SJSA1 (cell line): ENCODE results near the gene ABLIM2. TPM values are rescaled to one million over a fixed set of nuclear protein-coding genes. Genes with fewer than 3 reads are reported as not detected.
A peak's percentile ranks its signal among the peaks of the same experiment; 100 is the strongest.
"Not testable (repeated sequence)": the region's sequence is repeated elsewhere in the genome, so short reads cannot be mapped to it uniquely, and the experiment has no call there.

Source experiments
- DNase-seq, 2 experiments: peaks; one replicate each; pipeline ENCODE4 v3.0.0-alpha.2; 2015 to 2020; ENCODE audit warnings: low spot score in 2 of 2, low read depth in 1 of 2
- H3K27ac ChIP-seq: fragments of 250-450 bp; sonication (Bioruptor Pico); 2 replicates; pipeline ENCODE4 v1.5.1; 2020; ENCODE audit warnings: mild to moderate bottlenecking, moderate library complexity
- H3K27me3 ChIP-seq: fragments of 250-450 bp; sonication (Bioruptor Pico); replicated peaks from 2 replicates; pipeline ENCODE4 v1.5.1; 2020; ENCODE audit warnings: mild to moderate bottlenecking, moderate library complexity
- H3K36me3 ChIP-seq: fragments of 250-450 bp; sonication (Bioruptor Pico); 2 replicates; pipeline ENCODE4 v1.5.1; 2020; ENCODE audit warnings: mild to moderate bottlenecking
- H3K4me1 ChIP-seq: fragments of 250-450 bp; sonication (Bioruptor Pico); replicated peaks from 2 replicates; pipeline ENCODE4 v1.6.1; 2021; ENCODE audit warnings: mild to moderate bottlenecking
- H3K4me3 ChIP-seq: fragments of 250-450 bp; sonication (Bioruptor Pico); 2 replicates; pipeline ENCODE4 v1.5.1; 2020; ENCODE audit warnings: mild to moderate bottlenecking
- H3K9me3 ChIP-seq: fragments of 250-450 bp; sonication (Bioruptor Pico); replicated peaks from 2 replicates; pipeline ENCODE4 v1.5.1; 2020; ENCODE audit warnings: mild to moderate bottlenecking
- total RNA-seq: library from RNA; depleted of rRNA; stranded (reverse); fragments of >200 nt; shearing (Covaris generic); gene quantifications from 2 replicates; pipeline ENCODE4 v1.2.3, GENCODE V29; 2014; rRNA removed

Gene ABLIM2
- total RNA-seq, 1 experiment from 2014 or later = 0.13 TPM

DNA sequence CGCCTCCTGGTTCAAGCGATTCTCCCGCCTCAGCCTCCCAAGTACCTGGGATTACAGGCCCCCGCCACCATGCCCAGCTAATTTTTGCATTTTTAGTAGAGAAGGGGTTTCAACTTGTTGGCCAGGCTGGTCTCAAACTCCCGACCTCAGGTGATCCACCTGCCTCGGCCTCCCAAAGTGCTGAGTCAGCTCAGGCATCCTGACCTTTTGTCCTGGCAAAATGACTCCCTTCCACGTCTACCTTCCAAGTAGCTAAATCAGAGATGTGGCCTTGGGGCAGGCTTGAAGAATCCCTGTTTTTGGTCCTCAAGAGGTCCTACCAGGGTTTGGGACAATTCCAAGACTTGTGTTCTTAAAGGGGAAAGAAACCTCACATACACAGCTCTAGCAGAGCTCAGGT lies 231.8 kb downstream of the ABLIM2 start:
- H3K36me3 ChIP-seq = peaks cover 5% of the 10 kb centered on the region; the same call in 1 of the 2 replicates
- peaks cover 37% of the 10 kb centered on the region for H3K4me1 ChIP-seq
- no peak overlapping the region for H3K4me3 ChIP-seq
- DNase-seq = no peak
- H3K27me3 ChIP-seq = no peaks in the 10 kb centered on the region
- no peaks in the 10 kb centered on the region for H3K9me3 ChIP-seq
- H3K27ac ChIP-seq = no peak overlapping the region

GRCh38 chr4:7924570-7924969 lies 234.0 kb downstream of the ABLIM2 start:
- peak in 1 of 2 experiments; percentile 82 for DNase-seq
- Histone ChIP-seq H3K4me1 (peaks cover 40% of the 10 kb centered on the region), H3K4me3 (no peak overlapping the region), H3K27me3 (no peaks in the 10 kb centered on the region), H3K9me3 (no peaks in the 10 kb centered on the region), H3K36me3 (peaks cover 5% of the 10 kb centered on the region; the same call in 1 of the 2 replicates), H3K27ac (peak overlapping the region; percentile 38)

DNA sequence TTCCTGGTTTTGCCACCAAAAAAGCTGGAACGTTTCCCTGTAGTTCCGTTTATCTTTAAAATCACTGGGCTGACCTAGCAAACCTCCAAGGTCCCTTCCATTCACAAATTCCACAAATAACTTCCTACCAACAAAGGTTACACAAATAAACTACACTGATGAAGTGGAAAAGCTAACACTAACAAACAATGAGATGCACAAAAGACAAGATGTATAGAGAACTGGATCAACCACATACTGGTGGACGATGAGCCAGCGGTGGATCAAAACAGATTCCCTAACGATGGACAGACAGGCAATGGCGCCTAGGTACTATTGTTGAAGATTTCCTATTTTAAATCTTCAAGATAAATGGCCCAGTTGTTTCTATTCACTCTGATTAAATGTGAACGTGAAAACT lies 234.4 kb downstream of the ABLIM2 start:
- H3K9me3 ChIP-seq = no peaks in the 10 kb centered on the region
- H3K36me3 ChIP-seq = peaks cover 5% of the 10 kb centered on the region; the same call in 1 of the 2 replicates
- peak overlapping the region; percentile 38 for H3K27ac ChIP-seq
- DNase-seq = peak; percentile 82 to 95
- no peak overlapping the region for H3K4me3 ChIP-seq
- H3K4me1 ChIP-seq = peaks cover 40% of the 10 kb centered on the region
- H3K27me3 ChIP-seq = no peaks in the 10 kb centered on the region

DNA sequence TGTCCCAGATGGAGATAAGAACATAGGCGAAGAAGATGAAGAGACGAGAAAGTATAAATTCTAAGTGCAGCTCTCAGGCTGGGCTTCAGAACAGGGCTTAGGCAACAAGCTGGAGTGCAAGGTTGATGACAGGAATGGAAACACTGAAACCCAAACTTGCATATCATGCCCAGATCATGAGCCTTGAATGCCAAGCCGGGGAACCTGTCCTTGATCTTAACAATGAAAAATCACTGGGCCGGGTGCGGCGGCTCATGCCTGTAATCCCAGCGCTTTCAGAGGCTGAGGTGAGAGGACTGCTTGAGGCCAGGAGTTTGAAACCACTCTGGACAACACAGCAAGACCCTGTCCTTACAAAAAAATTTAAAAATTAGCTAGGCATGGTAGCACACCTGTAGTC lies 236.1 kb downstream of the ABLIM2 start:
- Histone ChIP-seq H3K9me3 (no peaks in the 10 kb centered on the region), H3K36me3 (peaks cover 5% of the 10 kb centered on the region; the same call in 1 of the 2 replicates), H3K4me3 (no peak overlapping the region), H3K4me1 (peaks cover 40% of the 10 kb centered on the region), H3K27ac (no peak overlapping the region), H3K27me3 (no peaks in the 10 kb centered on the region)
- no peak for DNase-seq

DNA sequence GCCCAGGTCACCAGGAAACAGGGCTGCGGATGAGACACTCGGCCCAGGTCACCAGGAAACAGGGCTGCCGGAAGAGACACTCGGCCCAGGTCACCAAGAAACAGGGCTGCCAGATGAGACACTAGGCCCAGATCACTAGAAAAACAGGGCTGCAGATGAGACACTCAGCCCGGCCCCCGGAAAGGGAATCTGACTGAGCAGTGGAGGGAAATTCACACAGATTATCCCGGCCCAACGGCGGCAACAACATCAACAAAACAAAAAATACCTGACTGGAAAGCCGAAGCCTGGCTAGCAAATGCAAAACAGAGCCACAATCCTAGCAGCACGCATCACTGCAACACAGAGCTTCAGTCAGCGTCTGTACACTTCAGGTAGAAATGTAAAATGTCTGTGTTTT lies 239.6 kb downstream of the ABLIM2 start:
- Histone ChIP-seq H3K27me3 (no peaks in the 10 kb centered on the region), H3K4me1 (peaks cover 22% of the 10 kb centered on the region), H3K36me3 (no peaks in the 10 kb centered on the region), H3K27ac (no peak overlapping the region), H3K9me3 (no peaks in the 10 kb centered on the region), H3K4me3 (no peak overlapping the region)
- no peak for DNase-seq

- H3K9me3 ChIP-seq, DNase-seq, H3K4me3 ChIP-seq, H3K36me3 ChIP-seq, H3K27me3 ChIP-seq, H3K27ac ChIP-seq: not testable (repeated sequence)
- peaks cover 14% of the 10 kb centered on the region for H3K4me1 ChIP-seq
Measured at GRCh38 chr4:7918187-7918586, 240.4 kb downstream of the ABLIM2 start.

DNA sequence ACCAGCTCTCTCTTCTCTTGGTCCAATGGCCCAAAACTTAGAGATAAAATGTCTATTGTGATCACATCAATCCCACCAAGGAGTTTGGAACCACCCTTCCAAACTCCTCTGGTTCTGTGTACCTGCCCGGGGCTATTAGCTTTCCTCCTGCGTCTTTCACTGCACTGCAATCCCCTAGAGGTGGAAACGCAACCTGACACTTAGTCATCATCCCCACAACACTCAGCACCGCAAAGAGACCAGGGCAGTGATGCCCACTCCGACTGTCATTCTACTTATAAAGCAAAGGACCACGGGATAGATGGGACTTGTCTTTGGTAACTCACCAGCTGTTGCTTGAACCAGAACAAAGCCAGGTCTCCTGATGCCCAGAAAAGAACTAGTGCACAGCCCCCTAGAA lies 240.9 kb downstream of the ABLIM2 start:
- H3K4me3 ChIP-seq = no peak overlapping the region
- no peak for DNase-seq
- H3K9me3 ChIP-seq = no peaks in the 10 kb centered on the region
- no peaks in the 10 kb centered on the region for H3K36me3 ChIP-seq
- H3K27me3 ChIP-seq = no peaks in the 10 kb centered on the region
- H3K27ac ChIP-seq = no peak overlapping the region
- H3K4me1 ChIP-seq = peaks cover 9% of the 10 kb centered on the region

GRCh38 chr4:7915875-7916242 lies 242.8 kb downstream of the ABLIM2 start:
- Histone ChIP-seq H3K4me1 (peaks cover 6% of the 10 kb centered on the region), H3K27me3 (no peaks in the 10 kb centered on the region), H3K4me3 (no peak overlapping the region), H3K36me3 (0 out of 2 replicates have a peak, but pooled peaks cover 5% of the 10 kb centered on the region), H3K27ac (no peak overlapping the region), H3K9me3 (no peaks in the 10 kb centered on the region)
- DNase-seq = no peak

Other genes with a start within 250 kb of the ABLIM2 start
- 33.1 and 47.4 TPM in 2 replicates for gene AFAP1, start 219.0 kb downstream of the ABLIM2 start, total RNA-seq
- 1.4 and 4.3 TPM in 2 replicates for gene SH3TC1, start 40.5 kb upstream of the ABLIM2 start, total RNA-seq
- gene HTRA3, start 110.9 kb upstream of the ABLIM2 start, total RNA-seq = 0.03 TPM in 1 of 2 replicates, not detected in the other